Hematopoietic multipotent progenitor cell (in vitro differentiated cells): ENCODE results near the gene PDE8A. TPM values are rescaled to one million over a fixed set of nuclear protein-coding genes. Genes with fewer than 3 reads are reported as not detected.

Source experiments
- DNase-seq, 3 donors: peaks; one replicate each; pipeline ENCODE4 v3.0.0-alpha.2; 2011 to 2015; ENCODE audit warnings: low read depth in 2 of 3, low spot score in 2 of 3
- total RNA-seq: library from RNA; depleted of rRNA; stranded (reverse); fragments of >200 nt; gene quantifications from one replicate; pipeline ENCODE4 v1.2.3, GENCODE V29; 2012

Gene PDE8A
- total RNA-seq, 1 donor: 5.7 TPM

DNA sequence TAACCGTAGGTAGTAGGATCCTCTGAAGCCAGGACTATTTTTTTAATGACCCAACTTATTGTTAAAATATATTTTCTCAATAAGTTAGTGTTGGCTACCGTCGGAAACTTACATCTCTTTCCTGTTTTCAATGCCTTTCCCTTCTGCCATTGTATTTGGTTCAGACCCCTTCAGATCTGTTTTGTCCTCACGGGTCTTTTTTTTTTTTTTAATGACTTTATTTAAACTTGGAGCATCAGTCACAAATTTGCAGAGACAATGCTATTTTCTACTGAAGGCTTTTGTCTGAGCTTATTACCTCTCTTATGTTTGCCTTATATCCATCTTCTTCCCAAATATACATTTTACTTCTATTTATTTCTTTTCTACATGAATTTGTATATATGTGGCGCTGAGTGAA, 47.6 kb downstream of the PDE8A start:
- DNase-seq: no peak

DNA sequence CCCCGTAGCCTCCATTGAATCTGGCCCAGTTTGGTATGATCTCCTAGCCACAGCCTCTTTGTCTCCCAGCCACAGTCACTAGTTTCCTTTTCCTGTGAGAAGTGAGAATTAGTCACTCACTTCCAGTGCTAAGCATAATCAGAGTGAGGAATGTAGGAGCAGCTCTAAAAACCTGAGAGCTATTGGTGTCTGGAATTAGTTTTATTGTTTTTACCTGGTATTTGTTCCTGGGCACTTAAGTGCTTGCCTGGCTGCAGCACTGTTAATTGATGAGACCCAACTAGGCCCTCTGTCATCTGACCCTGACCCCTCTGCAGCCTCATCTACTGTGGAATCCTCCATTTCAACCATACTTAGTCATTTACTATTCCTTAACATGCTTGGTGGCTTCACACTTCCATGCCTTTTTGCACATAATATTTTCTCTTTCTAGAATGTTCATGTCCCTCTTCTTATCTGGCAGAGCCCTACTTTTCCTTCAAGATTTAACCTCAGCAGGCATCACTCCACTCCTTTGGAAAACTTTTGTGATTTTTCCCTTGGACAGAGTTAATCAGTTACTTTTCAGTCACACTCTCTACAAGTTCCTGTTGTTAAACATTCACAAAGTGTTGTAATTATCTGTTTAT, 48.8 kb downstream of the PDE8A start:
- DNase-seq: no peak

DNA sequence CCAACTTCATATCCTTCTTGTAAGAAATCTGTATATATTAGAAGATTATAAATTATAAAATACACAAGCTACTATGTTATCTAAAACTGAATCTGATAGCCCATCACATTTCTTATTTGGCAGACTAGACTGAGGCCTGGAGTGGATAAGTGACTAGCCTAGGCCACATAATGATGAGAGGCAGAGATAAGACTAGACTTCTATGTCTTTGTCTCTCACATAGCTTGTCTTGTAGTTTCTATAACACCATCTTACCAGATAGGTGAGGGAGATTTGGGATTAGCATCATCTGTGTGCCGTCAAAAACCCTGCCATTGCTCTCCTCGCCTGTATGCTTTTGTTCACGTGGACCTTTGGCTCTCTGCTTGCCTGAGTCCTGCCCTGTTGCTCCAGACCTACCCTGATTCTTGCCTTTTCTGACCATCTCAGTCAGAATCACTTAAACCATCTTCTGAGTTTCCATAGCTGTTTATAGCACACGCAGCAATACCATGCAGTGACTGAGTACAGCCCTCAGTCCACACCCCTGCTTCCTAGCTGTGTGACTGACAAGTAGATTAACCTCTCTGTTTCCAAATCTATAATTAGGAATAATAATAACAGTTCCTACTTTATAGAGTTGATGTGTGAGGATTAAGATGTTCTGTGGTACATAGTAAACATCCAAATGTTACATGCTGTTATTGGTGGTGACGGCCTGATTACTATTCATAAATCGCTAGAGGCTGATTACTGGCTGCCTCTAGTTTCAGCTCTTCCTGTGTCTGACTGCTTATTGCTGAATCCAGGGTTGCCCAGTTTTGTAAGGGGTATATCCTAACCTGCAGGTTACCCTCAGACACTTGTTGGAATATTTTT, 49.7 kb downstream of the PDE8A start:
- DNase-seq: no peak

DNA sequence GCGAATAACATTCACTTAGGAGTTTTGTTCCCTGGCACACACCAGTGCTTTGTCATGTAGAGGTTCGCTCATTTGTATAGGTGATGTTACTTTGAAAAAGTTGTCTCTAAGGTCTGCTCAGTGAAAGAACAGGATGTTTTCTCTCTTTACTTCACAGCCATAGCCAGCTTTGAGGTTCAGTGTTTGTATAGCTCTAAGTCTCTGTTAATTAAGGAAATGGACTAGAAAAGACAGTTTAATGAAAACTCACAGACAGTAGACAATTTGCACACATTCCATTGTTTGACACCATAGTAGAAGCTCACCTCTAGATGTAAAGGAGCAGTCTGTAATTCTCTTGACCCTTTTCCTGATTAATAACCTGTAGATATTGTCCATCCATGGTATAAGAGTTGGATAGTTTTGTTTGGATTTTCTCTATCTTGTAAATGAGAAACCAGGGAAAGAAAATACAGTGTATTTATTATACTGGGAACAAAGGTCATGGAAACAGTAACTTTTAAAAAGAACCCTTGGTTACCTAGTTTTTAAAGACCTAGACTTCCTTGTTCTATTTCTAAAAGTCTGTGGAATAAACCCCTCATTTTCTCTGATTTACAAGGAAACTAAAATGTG, 50.4 kb downstream of the PDE8A start:
- no peak for DNase-seq

DNA sequence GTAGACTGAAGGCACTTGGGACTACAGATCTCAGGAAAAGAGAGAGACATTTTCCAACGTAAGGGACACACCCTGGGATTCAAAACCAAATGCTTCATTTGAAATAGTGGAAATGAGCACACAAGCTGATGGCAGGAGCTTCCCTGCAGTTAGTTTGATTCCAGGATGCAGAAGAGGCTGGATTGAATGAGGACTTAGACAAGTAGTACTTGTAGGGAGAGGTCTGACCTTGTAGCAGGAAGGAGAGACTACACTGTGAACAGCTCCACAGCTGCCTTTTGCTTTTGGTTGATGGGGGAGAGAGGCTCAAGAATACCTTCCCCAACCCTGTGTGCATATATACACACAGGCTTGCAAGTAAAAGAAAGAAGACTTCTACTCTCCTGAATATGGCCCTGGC, 51.5 kb downstream of the PDE8A start:
- no peak for DNase-seq

DNA sequence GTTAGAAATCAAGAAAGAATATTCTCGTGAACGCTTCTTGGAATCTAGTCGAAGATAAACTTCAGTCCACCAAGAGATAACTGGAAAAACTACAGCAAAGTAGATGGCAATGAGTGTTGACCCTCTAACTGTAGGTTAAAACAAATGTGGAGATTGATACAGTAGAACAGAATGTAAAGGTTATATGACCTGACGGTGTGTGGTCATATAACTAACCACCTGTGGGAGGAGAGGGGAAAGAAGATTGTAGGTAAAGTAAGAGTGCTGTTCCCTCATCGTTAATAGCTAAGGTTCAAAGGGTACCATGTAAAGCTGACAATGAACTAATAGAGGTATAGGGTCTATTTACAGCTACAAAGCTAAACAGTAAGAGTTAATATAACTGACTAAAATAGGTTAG, 52.6 kb downstream of the PDE8A start:
- no peak for DNase-seq

DNA sequence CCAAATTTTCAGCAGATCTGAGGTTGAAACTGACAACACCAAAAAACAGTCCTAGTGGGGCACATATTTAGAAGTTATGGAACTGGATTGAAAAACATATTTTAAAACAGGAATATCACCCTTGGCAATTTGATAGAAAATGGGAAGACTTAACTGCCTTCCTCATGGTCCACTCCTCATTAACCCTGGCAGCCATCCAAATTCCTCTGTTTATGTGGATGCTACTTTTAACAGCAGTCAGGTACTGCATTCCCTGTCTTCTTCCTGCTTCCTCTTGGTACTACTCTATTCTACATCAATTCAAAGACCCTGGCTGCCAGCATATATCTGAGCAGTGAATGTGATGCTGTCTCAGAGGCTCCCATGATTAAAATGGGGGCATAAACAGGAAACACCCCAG, 54.3 kb downstream of the PDE8A start:
- no peak for DNase-seq

DNA sequence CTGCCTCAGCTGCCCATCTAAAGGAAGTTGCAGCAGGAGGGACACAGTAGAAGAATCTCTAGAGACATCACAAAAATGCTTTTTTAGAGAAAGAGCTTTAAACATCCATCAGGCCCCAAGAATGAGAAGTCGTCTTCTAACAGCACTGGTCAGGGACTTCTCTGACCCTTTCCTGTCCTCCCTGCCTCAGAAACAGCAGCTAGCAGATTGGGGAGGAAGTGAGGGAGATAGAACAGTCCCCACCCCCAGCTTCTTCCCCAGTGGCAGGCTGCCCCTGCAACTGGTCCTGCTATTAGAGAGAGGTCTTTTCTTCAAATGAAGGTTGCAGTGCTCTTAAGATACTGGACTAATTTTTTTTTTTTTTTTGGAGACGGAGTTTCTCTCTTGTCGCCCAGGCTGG, 55.1 kb downstream of the PDE8A start:
- DNase-seq: no peak

DNA sequence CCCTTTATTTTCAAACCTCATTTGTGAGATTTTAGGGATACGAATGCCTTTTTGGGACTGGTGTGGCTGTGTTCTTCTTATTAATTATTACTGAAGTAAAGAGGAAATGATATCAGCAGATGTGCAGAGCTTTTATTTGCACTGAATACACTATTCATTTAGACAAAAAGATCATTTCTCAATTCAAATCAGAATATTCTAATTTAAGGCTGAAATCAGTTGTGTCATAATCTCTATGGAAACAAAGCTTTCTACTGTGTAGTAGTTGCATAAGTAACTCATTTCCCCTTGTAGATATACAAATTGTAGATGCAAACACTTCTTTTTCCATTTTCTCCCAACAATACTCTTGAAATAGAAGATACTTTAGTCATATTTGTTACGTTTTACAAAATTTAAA, 56.0 kb downstream of the PDE8A start:
- DNase-seq: no peak

DNA sequence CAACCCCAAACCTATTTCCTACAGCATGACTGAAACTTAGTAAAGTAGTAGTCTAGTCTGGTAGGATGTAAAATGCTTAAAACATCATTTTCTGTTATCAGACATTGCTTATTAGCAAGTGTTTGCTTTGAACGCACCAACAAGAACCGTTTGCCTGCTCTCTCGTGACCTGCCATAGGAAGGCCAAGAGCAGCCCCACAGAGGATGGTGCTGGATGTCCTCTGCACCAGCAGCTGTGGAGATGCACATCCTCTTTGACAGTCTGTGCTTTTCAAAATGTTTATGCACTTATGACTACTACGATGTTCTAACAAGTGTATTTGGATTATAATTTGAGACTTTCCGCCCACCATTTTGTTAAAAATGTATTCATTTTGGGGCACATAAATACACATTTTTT, 59.6 kb downstream of the PDE8A start:
- no peak for DNase-seq

DNA sequence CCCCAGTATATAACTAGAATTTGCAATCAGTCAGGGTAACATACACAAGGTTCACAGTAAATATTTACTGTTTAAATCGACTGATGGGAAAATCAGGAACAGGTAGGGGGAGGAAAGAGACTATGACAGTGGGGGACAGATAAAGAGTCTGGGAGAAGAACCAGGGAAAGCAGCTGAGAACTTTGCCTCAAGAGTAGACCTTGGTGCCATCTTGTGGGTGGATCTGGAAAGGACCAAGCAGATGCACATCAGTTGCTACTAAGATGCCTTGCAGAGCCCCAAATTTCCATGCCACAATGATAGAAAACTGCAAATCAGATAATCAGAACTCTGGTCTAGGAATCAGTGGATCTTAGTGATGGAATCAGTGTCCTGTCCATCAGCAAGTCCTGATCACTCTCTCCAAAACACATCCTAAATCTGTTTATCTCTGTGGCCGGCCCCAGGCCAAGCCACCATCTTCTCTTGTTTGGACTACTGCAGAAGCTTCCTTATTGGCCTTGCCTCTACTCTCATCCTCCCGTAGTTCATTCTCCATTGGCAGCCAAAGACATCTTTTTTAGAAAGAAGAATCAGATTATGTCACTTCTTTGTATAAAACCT, 62.7 kb downstream of the PDE8A start:
- DNase-seq: peak; percentile 19 to 66 (median 53)

DNA sequence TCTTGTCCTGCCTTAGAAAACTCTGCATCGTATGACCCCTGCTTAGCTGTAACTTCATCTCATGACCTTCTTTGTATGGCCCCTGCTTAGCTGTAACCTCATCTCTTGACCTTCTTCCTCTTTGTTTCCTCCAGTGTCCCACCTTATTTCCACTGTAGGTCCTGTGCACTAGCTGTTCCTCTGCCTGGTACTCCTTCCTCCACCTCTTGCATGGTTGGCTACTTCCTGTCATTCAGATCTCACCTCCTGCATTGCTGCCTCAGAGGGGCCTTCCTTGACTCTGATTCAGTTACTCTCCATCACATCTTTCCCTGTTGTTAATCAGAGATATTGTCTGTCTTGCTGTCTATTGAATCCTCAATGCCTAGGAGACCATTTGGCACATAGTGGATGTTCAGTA, 63.2 kb downstream of the PDE8A start:
- no peak for DNase-seq

DNA sequence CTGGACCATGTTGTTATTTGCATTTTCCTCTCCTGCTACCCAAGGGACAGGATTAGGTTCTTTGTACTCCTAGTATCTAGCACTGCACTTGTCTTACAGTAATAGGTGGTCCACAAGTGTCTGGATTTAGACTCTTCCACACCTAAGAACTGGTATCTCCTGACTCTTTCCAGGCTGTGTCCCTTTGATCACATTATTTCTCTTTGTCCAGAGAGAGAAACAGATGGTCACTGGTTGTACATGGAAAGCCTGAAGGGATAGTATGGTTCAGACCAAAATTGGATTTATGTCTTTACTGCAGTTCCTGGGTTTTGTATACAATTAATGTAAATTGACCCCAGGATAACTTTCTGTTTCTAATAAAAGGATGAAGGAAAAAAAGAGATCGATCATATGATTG, 64.0 kb downstream of the PDE8A start:
- no peak for DNase-seq

DNA sequence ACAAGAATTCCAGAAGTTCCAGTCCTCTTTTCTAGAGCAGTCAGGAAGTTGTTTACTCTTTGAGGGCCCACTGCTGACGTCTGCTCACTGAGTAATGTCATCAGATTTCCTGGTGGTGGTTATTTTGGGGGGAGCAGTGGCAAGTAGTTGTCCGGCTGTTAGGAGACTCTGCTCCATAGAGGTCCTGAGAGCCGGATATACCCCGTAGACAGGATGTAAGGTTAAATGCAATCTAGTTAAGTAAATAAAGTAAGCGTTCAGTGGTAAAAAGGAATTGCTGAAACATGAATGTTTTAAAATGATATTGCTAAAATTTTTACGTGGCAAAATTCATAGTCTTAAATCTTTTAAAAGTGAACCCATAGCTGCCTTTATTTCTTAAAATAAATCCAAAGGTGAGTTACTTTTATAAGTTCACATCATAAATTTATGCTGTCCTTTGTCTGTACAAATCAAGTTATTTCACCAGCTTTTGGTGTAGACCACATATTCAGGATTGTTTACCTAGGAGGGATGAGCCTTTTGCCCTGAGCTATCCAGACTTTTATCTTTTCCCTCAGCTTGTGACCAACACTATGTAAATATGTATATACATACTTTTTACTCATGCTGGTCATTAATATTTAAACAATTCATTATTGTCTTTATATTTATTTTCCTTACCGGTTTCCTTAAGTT, 65.8 kb downstream of the PDE8A start:
- peak in 2 of 3 donors; percentile 49 to 56 for DNase-seq

DNA sequence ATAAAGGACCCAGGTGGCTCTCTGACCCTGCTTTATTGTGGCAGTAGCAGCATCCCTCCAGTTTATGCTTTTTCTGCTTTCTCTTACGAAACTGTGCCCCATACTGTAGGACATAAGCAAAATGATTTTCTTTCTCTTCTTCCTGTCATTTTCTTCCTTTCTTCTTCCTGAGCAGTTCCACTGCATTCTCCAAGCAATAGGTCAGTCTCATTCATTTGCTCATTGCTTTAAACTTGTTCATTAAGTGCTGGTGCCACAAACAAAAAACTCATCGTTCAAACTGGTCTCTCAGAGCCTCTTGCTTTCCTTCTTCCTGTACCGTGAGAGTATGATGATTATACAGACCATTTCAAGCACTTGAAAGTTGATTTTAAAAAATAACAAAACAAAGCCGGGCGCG, 66.8 kb downstream of the PDE8A start:
- no peak for DNase-seq

DNA sequence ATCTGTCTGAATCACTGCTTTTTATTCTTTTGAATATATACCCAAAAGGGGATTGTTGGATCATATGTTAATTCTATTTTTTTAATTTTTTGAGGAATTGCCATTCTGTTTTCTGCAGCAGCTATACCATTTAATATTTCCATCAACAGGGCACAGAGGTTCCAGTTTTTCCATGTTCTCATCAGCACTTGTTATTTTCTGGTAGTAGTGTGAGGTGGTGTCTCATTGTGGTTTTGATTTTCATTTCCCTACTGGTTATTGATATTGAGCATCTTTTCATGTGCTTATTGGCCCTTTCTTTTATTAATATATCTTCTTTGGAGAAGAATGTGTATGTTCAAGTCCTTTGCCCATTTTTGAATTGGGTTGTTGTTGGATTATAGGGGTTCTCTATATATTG, 68.1 kb downstream of the PDE8A start:
- no peak for DNase-seq

DNA sequence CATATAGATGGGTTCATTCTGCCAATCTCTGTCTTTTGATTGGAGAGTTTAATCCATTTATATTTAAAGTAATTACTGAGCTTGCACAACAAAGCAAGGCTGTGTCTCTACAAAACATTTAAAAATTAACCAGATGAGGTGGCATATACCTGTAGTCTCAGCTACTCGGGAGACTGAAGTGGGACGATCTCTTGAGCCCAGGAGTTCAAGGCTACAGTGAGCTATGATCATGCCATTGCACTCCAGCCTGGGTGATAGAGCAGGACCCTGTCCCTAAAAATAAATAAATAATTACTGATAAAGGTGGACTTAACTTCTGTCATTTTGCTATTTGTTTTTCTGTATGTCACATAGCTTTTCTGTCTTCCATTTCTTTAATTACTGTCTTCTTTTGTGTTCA, 78.1 kb downstream of the PDE8A start:
- no peak for DNase-seq

DNA sequence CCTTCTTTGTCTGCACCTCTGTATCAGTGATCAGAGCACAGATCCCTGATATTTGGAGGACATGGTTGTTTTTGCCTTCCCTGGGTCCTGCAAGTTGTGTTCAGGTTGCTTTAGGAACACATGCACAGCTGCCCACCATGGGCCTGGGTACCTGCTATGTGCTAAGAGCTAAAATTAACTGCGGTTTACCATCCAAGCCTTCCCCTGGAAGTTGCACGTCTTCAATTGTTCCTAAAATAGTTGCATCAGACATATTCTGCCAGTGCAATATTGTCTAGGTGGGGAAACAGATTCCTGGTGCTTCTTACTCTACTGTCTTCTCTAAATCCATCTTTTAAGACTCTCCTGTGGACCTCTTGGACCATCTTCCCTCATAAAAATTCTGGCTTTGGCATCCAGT, 80.9 kb downstream of the PDE8A start:
- DNase-seq: no peak

DNA sequence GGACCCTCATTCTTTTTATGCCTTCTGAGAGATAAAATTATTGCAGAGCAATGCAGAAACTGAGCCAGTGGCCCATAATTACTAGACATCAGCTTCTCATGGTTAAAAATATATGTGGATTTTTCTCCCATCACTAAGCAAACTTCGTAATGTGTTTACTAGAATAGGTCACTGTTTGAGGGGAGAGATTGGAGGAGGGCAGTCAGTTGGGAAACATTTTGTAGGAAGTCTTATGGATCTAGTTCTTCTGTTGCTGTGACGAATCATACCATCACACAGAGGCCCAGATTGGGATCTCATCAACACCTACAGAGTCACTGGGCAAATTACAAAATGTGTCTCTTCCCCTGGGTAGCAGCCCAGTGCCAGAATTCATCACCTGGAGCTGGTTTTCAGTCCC, 81.4 kb downstream of the PDE8A start:
- DNase-seq: no peak

DNA sequence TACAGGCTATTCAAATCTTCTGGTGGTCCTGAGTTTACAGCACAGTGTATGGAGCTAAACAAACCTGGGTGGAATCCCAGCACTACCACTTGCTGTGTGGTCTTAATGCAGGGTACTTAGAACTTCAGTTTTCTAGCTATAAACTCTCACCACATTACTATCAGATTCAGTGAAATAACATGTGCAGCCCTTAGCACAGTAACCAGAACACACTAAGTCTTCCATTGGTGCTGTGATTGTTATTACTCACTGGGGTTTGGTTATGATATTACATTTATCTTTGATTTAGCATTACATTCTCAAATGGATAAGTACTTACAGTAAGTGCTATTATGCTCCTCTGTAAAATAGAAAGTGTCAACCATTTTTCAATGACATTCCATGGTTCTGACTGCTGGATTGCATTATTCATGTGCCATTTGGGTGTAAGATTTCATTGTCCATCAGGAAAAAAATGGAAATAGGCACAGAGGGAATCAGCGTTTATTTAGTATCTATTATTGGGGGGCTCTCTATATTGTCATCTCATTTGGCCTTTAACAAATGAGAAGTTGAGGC, 81.9 kb downstream of the PDE8A start:
- no peak for DNase-seq

DNA sequence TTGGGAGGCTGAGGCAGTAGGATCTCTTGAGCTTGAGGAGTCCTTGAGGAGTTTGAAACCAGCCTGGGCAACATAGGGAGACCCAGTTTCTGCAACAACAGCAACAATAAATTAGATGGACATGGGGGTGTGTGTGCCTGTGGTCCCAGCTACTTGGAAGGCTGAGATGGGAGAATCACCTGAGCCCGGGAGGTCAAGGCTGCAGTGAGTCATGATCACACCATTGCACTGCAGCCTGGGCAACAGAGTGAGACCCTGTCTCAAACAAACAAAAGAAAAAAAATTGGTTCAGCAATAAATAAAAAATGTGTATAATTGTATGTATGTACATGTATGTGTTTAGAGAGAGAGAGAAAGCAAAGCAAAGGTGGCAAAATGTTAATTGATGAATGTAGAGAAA, 83.1 kb downstream of the PDE8A start:
- no peak for DNase-seq
